ENCODE measurements around the gene TNFRSF13B. TPM values are rescaled to one million over a fixed set of nuclear protein-coding genes. Genes with fewer than 3 reads are reported as not detected.
"Not testable (repeated sequence)": the region's sequence is repeated elsewhere in the genome, so short reads cannot be mapped to it uniquely, and the experiment has no call there.

The TNFRSF13B gene
- polyA plus RNA-seq, 1 donor, result 0.25 TPM

DNA sequence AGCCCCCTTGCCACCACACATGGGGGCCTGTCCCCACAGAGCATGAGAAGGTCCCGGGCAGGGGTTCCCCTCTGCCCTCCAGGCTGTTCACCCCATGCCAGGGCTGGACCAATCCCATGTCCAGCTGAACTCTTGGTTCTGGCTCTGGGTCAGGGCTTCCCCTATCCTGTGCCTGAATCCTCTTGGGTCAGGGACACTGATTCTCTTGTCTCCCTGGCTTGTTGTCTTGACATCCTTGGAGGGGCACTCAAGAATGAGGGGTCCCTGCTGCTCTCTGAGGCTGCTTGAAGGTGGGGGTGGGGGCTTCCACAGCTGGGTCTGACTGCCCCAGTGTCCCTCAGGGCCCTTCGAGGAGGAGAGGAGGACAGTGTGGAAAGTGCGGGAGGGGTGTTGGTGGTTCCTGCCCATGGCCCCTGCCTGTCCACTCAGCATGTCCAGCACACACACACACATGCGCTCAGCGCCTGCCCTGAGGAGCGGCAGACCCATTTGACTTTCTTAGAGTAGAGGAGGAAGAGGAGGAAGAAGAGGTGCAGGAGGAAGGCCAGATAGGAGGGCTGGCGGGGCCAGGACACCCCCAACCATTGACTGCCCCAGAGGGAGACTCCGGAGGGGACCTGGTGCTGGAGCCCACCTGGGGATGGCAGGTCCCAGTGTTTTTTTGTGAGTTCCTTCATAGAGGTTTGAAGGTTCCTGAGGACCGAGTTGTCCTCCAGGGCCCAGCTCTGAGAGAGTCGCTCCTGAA is 47.0 kb downstream of the TNFRSF13B start:
- no peak for DNase-seq

DNA sequence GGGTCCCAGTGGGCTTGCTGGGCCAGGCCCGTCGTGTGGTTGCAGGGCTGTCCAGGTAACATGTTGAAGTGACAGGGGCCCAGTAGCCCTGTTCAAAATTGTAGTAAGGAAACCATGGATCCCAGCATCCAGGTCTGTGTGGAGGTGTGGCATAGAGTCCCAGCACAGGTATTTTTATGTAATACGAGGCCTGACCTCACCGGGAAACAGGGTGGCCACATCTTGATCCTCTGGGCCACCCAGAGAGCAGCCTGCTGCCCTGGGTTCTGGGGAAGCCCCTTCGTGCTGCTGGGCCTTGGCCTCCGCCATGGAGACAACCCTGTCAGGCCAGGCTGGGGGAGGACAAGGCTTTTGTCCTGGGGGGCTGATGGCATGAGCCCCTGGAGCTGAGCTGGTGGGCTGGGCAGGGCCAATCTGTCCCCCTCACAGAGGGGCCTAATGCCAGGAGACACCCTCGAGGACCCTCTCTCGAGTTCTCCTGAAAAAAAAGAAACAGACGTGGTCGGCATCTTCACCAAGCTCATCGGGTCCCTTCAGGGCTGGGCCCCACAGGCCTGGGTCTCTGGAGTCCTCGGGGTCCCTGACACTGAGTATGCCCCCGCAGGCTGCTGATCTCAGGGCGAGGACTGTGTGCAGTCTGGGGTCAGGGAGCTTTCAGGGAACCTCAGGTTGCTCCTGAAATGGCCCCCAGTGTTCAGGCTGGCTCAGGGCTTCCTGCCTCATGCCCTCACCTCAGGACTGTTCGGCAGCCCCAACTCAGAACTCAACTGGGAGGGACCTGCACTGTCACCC is 47.8 kb downstream of the TNFRSF13B start:
- no peak for DNase-seq

DNA sequence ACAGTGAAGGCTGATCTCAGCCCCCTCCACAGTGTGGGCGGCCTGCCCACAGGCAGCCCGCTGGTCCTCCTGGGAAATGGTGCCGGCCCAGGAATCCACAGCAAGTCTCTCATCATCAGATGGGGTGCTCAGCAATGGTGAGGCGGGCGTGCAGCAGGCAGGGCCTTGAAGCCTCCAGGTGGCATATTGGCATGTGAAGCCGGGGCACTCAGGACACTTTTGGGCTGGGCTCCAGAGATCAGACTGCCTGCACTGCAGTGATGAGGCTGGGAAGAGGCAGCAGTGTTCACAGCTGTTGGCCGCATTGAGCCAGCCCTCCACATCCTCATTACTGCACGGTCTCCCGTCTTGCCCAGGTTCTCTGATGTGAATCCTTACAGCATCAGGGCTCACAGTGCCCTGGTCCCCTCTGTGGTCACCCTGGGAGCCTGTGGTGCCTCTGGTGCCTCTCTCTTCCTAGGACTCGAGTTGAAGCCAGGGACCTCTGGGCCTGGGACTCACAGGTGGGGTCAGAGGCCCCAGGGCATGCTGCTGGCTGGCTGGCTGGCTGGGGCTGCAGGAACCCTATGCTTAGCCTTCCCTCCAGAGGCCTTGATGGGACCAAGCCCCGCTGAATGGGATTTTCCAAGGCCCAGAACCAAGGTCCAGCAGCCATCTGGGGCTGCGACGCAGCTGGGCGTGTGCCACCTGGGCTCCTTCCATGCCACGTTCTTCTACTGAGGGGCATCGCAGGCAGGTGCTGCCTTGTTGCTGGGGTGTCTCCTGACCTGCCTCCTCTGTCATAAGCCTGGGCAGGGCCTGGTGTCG is 48.6 kb downstream of the TNFRSF13B start:
- DNase-seq, result no peak

DNA sequence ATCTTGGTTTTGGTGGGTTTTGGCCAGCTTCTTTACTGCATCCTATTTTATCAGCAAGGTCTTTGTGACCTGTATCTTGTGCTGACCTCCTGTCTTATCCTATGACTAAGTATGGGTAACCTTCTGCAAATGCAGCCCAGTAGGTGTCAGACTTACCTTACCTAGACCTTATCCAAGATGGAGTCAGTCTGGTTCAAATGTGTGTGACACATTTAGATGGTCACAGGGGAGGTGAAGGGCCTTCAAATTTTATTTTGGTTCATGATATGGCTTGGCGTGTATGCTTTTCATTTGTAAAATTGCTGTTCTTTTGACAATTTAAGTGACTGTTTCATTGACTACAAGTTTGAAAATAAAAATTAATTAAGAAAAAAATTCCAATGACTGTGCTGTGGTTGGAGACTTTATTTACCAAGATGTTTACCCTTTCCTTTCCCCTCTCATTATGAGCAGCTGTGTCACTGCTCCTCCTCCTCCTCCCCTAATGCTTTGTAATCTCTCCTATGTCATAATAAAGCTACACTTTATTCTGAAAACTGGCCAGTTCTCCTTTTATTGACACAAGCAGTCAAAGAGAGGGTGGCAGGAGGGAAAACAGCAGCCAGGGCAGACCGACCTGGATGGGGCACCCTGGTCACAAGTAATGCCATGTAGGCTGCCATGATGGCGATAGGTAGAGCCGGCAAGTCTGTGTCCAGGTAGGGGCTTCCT is 49.4 kb downstream of the TNFRSF13B start:
- no peak for DNase-seq

DNA sequence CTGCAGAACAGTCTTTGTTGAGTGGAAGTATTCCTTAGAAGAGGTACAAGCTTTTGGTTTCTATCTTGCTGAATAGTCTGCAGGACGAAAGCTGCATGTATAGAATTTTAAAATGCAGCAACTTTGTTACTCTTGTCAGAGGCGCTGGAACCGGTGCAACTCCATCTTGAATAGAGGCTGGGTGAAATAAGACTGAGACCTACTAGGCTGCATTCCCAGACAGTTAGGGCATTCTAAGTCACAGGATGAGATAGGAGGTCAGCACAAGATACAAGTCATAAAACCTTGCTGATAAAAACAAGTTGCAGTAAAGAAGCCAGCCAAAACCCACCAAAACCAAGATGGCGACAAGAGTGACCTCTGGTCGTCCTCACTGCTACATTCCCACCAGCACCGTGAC is 50.5 kb downstream of the TNFRSF13B start:
- DNase-seq, result not testable (repeated sequence)

DNA sequence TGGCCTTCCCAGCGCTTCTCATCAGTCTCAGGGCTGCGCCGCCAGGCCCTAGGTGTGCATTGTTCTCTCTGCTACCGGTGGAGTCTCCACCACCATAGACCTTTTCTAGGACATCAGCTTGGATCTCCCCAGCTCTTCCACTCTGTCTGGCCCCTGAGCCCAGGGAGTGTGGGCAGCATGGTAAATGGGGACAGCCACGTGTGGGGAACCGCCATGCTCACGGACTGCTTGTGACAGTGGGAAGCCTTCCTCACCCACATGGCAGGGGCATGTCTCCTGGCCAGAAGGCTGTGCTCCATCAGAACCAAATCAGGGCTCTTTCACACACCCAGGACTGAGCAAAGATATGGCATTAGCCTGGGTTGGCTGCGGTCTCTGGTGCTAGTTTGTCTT is 51.3 kb downstream of the TNFRSF13B start:
- DNase-seq, result no peak

DNA sequence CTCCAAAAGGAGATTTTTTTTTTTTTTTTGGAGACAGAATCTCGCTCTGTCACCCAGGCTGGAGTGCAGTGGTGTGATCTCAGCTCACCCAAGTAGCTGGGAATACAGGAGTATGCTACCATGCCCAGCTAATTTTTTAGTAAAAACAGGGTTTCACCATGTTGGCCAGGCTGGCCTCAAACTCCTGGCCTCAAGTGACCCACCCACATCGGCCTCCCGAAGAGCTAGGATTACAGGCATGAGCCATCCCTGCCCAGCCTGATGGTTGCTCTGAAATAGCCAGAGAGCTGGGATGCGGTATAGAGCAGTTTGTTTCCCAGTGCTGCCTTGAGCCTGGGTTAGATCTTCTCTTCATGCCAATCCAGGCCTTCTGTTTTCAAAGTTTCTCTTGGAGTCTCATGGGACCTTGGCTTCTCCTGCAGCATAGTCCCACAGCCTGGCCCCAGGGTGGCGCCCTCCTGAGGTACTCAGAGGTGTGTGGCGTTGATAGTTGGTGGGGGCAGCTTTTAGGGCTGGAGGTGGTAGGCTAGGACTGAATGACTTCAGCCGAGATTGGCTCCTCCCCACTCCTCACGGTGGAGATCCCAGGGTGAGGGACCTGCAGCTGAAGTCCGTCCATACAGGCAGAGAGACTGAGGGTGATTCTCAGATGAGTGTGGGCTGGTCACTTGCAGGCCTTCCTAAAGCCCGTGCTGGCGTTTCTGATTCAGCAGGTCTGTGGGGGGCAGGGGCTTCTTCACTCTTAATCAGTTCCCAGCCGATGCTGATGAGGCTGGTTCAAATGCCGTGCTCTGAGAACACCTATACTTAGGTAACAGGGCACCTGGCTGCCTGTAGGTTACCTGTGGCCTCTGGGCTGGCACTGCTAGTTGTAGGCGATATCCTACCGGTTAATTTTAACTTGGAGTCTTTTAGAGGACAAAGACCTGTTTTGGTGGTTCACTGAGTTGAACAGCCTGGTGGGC is 52.0 kb downstream of the TNFRSF13B start:
- no peak for DNase-seq

DNA sequence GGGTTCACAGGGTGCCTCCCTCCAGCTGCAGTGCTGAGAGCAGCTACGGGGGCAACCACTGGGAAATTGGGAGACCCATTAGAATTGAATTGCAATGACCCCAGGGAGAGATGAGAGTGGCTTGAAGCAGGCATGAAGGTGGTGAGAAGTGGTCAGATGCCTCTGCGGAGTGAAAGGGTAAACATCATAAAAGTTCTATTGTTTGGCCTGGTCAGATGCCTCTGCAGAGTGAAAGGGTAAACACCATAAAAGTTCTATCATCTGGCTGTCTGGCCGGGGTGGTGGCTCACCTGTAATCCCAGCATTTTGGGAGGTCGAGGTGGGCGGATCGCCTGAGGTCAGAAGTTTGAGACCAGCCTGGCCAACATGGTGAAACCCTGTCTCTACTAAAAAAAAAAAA is 53.5 kb downstream of the TNFRSF13B start:
- DNase-seq, result no peak

DNA sequence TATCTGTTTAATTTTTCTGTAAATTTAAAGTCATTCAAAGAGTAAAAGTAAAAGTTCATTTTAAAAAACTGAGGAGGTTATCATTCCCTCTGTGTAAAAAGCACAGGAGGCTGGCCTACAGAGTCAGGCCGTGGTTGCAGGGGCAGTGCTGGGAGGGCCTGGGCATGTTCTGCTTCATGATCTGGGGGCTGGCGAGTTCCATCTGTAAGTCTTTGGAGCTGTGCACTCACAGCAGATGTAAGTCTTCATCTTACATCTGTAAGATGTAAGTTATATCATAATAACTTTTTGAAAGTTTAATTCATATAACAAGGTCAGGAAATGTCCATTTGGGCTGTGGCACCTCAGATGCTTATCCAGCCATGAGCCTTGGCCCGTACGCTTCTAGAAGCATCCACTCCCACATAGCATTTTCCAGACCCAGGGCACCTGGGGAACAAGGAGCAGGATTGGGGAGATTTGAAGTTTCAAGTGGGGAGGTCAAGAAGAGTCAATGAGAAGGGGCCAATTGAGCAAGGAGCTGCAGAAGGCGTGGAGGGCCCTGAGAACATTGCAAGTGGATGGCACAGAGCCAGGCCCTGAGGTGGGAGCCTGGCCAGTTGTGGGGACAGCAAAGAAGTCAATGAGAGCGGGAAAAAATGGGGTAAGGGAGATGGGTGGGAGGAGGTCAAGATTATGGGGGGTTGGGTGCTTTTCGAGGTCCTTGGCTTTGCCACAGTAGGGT is 54.1 kb downstream of the TNFRSF13B start:
- no peak for DNase-seq

DNA sequence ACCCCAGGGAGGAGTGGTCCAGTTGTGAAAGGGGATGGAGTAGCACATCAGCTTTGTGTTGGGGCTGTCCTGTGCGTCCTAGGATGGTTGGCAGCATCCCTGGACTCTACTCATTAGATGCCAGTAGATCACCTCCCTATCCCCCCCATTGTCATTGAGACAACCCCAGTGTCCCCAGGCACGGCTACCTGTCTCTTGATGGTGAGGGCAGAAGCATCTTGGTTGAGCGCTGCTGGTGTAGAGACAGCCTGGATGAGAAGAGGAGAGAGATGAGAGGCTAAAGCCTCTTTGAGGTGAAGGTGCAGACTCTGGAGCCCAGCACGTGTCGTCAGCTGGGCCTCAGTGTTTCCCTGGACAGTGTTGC is 55.4 kb downstream of the TNFRSF13B start:
- no peak for DNase-seq

DNA sequence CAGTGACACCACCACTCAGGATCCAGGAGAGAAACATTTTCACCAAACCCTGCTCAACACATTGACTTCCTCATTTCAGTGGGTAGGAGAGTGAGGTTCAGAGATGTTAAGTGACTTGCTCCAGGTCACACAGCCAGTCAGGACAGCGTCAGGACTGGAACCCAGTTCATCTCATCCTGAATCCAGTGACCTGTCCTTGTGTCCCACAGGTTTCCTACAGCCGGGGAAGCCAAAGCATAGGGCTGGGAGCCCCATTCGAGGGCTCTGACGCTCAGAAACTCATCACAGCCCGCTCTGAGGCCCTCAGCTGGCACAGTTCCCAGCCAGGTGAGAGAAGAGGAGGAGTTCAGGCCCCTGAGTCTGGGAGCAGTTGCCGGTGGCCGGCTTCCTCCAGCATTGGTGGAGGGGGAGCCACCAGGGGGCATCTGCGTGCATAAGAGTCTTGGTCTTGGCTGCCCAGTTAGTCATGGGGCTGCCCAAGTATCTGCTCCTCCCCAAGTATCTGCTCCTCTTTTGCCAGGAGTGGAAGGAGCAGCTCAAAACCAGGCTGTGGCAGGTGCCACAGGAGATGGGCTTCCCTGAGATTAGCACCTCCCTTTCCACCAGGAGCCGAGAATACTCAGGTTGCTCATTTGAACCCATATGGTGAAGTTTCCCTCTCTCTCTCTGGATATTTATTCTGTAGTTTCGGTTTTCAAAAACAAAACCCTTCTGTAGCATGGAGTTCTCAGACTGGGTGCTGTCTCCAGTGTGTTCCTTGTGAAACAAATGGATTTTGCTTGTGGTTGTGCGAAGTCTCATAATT is 56.0 kb downstream of the TNFRSF13B start:
- DNase-seq, result no peak

DNA sequence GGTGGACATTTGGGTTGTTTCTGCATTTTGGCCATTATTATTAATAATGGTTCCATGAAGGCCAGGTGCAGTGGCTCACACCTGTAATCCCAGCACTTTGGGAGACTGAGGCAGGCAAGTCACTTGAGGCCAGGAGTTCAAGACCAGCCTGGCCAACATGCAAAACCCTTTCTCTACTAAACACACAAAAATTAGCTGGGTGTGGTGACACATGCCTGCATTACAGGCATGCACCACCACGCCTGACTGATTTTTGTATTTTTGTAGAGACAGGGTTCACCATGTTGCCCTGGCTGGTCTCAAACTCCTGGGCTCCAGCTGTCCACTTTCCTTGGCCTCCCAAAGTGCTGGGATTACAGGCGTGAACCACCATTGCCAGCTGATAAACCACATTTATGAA is 58.5 kb downstream of the TNFRSF13B start:
- no peak for DNase-seq

DNA sequence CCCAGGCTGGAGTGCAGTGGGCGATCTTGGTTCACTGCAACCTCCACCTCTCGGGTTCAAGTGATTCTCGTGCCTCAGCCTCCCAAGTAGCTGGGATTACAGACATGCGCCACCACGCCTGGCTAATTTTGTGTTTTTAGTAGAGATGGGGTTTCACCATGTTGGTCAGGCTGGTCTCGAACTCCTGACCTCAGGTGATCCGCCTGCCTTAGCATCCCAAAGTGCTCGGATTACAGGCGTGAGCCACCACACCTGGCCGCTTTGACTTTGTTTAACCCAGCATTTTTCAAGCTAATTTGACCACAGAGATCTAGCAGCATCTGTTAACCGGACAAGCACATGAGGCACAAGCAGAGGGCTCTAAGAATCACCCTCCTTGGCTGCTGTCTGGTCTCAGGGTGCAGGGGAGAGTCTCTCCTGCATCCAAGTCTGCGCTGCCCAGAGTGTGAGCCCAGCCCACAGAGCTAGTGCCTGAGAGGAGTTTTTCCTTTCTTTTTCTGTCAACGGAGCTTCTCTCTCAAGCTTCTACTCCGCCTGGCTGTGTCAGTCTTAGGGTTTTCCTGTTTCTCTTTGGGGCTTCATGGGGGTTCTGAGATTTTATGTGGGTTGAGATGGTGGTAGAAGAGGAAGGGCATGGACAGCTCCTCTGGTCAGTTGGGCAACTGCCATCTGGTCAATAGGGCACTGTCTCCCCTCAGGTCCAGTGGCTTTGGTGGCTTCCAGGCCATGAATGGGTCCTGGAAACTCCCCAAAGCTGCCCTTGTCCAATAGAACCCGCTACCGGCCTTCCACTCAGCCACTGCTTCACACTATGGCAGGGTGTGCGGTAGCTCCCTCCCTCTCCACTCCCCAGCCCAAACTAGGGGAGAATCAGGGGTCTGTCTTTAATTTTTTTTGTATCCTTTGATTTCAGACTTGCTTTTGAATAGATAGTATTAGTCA is 59.6 kb downstream of the TNFRSF13B start:
- no peak for DNase-seq

DNA sequence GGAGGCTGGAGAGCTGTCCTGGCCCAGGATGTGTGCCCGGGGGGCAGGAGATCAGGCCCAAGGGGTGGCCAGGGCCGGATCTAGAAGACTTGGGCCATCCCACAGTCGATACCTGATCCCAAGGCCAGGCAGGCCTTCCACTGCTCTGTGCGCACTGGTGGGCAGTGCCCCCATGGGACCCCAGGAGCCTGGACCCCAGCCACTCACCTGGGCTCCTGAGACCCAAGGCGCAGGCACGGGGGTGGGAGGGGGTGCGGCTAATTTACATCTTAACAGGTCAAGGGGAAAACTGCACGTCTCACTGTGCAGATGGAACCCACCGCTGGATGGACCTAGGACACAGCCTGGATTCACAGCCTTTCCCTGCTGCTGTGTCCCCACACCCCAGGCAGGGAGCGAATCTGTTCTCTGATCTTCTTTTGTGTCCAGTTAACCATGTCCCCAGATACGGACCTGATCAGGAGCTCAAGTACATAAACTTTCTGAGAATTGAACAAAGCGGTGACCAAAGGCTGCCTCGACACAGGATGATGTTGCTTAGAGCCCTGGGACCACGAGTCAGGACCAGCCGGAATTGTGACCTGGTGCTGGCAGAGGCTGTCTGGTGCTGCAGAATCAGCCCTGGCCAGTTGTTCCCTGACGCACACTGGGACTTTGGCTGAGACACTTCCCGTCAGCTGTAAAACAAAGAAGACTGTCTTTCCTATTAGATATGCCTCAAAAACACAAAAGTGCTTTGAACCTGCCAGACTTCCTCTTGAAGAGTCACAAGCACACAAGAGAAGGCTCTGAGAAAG is 60.6 kb downstream of the TNFRSF13B start:
- DNase-seq, result peak; percentile 53

DNA sequence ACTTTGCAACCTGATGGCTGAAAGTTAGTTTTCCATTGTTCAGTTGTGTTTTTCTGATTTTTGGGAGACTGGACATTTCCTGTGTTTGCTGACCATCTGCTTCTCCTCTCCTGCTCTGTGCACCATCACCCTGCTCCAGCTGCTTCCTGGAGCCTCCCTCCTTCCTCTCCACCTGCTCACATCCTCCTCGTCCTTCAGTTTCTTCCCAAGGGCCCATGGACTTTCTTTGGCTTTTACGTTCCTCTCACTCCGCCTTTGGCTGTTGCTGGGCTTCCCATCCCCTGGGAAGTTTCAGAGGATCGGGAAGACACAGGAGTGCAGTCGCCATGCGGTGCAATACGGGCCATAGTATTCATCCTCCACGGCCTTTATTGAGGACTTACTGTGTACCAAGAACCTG is 61.6 kb downstream of the TNFRSF13B start:
- peak; percentile 15 for DNase-seq

DNA sequence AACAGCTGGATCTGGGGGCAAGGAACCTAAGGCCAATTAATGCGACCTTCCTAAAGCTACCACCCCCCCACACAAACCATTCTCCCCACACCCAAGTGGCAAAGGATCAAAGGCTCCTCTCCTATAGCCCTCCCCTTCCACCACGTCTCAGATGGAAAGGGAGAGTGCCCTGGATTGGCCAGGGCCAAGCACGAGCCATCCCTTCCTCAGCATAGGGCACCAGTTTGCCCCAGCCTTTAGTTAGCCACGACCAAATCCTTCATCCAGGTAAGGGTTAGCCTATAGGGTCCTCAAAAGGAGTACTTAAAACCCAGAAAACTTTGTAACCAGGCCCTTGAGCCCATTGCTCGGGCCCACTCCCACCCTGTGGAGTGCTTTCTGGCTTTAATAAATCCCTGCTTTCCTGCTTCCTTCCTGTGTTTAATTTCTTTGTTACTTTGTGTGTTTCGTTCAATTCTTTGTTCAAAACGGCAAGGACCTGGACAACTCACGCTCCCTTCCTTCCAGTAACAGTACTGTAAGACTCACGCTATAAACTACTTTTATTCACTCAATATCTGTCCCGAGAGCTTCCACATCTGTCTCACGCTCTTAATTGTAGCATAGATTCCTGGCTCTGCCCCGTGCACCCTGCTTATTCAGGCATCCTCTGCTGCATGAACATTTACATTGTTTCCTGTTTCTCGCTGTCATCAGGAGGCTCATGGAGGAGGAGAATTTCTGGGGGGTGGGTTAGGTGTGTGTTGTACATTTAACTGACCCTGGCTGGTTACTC is 62.3 kb downstream of the TNFRSF13B start:
- peak; percentile 16 for DNase-seq

DNA sequence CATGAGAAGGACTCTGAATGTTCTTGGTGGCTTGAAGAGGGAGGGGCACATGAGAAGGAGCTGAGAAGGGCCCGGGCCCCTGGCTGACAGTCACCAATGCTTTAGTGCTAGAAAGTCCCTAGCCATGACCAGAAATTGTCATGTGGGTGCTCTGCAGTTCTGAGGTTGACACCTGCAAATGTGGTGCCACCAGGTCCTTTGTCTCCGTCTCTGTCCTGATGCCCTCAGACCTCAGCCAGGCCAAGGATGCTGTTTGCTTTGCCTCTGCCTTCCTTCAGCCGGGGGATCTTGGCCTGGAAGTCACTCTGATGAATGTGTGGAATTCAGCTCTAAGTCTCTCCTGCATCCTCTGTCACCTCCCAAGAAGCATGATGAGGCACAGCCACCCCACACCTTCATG is 63.6 kb downstream of the TNFRSF13B start:
- no peak for DNase-seq

Measured in hindlimb muscle (tissue), 1 donor.